Naive thymus-derived CD4-positive, alpha-beta T cell (primary cell): ENCODE data around the gene FRMD4B. TPM values are rescaled to one million over a fixed set of nuclear protein-coding genes. Genes with fewer than 3 reads are reported as not detected.

Source experiments
- ATAC-seq: fragments of 150-1000 bp; cut with Tn5 transposase; 2 replicates; pipeline ENCODE4 v1.10.0; 2021; ENCODE audit warnings: mild to moderate bottlenecking, moderate library complexity
- CTCF ChIA-PET: fragments of 350-600 bp; sonication (Branson Sonifier 250); formaldehyde crosslinking; loops from one replicate; lab custom pipeline; 2021; ENCODE audit warnings: antibody characterized with exemption; lab: Charles Lee
- POLR2A ChIA-PET: fragments of 350-600 bp; sonication (Branson Sonifier 250); formaldehyde crosslinking; loops from one replicate; lab custom pipeline; 2021; ENCODE audit warnings: antibody characterized with exemption, inconsistent platforms; lab: Charles Lee
- DNase-seq, 9 donors: peaks; one replicate each; pipeline versions ENCODE4 v3.0.0 to v3.0.0-alpha.2; 2020 to 2022; ENCODE audit warnings: mixed read lengths in 1 of 9
- H3K27ac ChIP-seq: one replicate; pipeline ENCODE4 v1.7.0; 2013; ENCODE audit warnings: mild to moderate bottlenecking, low read depth, low read length, moderate library complexity
- H3K27me3 ChIP-seq, 2 donors: one replicate each; pipeline ENCODE4 v1.7.0; 2013; ENCODE audit warnings: low read length in 2 of 2, mild to moderate bottlenecking in 2 of 2, moderate library complexity in 2 of 2; ENCODE audit not compliant: control insufficient read depth in 2 of 2, insufficient read depth in 2 of 2
- H3K36me3 ChIP-seq, 3 experiments: 1 replicate in 2 of 3; 2 replicates in 1 of 3; pipeline ENCODE4 v1.7.0; 2013; ENCODE audit warnings: low read length in 3 of 3, mild to moderate bottlenecking in 3 of 3, moderate library complexity in 1 of 3; ENCODE audit not compliant: insufficient read depth in 3 of 3, control insufficient read depth in 2 of 3
- H3K4me1 ChIP-seq, 2 donors: one replicate each; pipeline ENCODE4 v1.7.0; 2013; ENCODE audit warnings: low read length in 2 of 2, mild to moderate bottlenecking in 2 of 2, moderate library complexity in 1 of 2; ENCODE audit not compliant: control insufficient read depth in 2 of 2, insufficient read depth in 2 of 2
- H3K4me3 ChIP-seq: 2 replicates; pipeline ENCODE4 v1.7.0; 2013; ENCODE audit warnings: mild to moderate bottlenecking, low read length
- H3K9me3 ChIP-seq, 3 experiments: 1 replicate in 2 of 3; 2 replicates in 1 of 3; pipeline ENCODE4 v1.7.0; 2013; ENCODE audit warnings: low read length in 3 of 3; ENCODE audit not compliant: control insufficient read depth in 2 of 3
- H3K27ac Mint-ChIP-seq, 9 donors: one replicate each; pipeline ENCODE4 v1.8.0; 2020 to 2022; ENCODE audit warnings: mixed read lengths in 9 of 9, mild to moderate bottlenecking in 8 of 9, moderate library complexity in 5 of 9, inconsistent platforms in 2 of 9
- H3K27me3 Mint-ChIP-seq, 5 donors: one replicate each; pipeline ENCODE4 v1.8.0; 2021 to 2022; ENCODE audit warnings: mixed read lengths in 5 of 5, mild to moderate bottlenecking in 1 of 5
- H3K36me3 Mint-ChIP-seq, 5 donors: one replicate each; pipeline ENCODE4 v1.8.0; 2020 to 2022; ENCODE audit warnings: mixed read lengths in 5 of 5, mild to moderate bottlenecking in 3 of 5, inconsistent platforms in 1 of 5
- H3K4me1 Mint-ChIP-seq, 7 donors: one replicate each; pipeline ENCODE4 v1.8.0; 2020 to 2022; ENCODE audit warnings: mixed read lengths in 7 of 7, mild to moderate bottlenecking in 3 of 7, inconsistent platforms in 1 of 7
- H3K4me3 Mint-ChIP-seq, 10 donors: one replicate each; pipeline ENCODE4 v1.8.0; 2020 to 2022; ENCODE audit warnings: mild to moderate bottlenecking in 10 of 10, mixed read lengths in 10 of 10, moderate library complexity in 6 of 10, inconsistent platforms in 2 of 10
- H3K9me3 Mint-ChIP-seq, 11 donors: one replicate each; pipeline ENCODE4 v1.8.0; 2020 to 2022; ENCODE audit warnings: mixed read lengths in 11 of 11, mild to moderate bottlenecking in 4 of 11, inconsistent platforms in 1 of 11, moderate library complexity in 1 of 11
- intact Hi-C, 2 donors: fragments of 100-400 bp; cut with micrococcal nuclease; formaldehyde crosslinking; loops; one replicate each; pipeline ENCODE4 v1.15.1; 2023
- polyA plus RNA-seq, 2 donors: library from polyadenylated mRNA; unstranded; fragments of 300-500 nt; fragmentation: Illumina TruSeq; gene quantifications; one replicate each; pipeline ENCODE4 v1.2.3, GENCODE V29; 2021
- total RNA-seq, 6 experiments: library from RNA in 5 of 6; stranded (reverse) in 5 of 6; gene quantifications; 1 replicate in 5 of 6; 2 replicates in 1 of 6; pipeline ENCODE4 v1.2.3 and lab custom pipeline; 2021 to 2026

The FRMD4B gene
- total and polyA plus RNA-seq, 7 experiments from 2014 or later: 0.59 to 32.2 (median 5.6) TPM; not detected in 1

DNA sequence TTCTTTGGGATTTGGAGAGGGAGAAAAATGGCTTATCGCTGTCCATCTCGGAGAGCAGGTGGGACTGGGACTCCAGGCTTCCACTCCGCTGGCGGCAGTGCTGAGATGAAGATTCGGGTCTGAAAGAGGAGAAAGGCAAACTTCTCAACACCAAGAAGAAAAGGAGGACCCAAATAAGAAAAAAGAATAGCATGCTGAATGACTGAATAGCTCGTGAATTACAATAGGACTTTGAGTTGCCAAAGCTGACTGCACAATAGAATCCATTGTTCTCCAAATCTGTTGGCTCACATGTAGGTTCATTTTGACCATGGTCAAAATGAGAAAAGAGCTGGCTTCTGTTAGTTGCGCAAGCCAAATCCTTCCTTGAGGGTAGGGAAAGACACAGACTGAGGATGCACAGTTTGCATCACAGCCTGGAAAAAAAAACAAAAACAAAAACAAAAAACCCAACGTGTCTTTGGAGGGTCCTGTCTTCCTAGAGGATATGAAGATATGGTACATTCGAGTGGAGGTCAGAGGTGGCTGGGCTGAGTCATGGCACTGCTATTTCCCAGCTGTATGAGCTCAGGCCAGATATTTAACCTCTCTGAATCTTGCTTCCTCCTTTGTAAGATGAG is 204.2 kb downstream of the FRMD4B start:
- no peak for DNase-seq
- ATAC-seq: no peak
- Mint-ChIP-seq H3K27me3 (no peaks in the 10 kb centered on the region), H3K4me3 (no peak overlapping the region), H3K36me3 (peaks cover 0 to 52% (median 14%) of the 10 kb centered on the region in 5 donors), H3K9me3 (no peaks in the 10 kb centered on the region), H3K4me1 (peaks cover 0 to 20% (median 0%) of the 10 kb centered on the region in 7 donors), H3K27ac (peak overlapping the region in 2 of 9 donors; percentile 12 to 73)
- Histone ChIP-seq H3K9me3 (no peaks in the 10 kb centered on the region), H3K27ac (no peak overlapping the region), H3K27me3 (no peaks in the 10 kb centered on the region), H3K4me1 (no peaks in the 10 kb centered on the region), H3K36me3 (peaks cover 0 to 4% (median 0%) of the 10 kb centered on the region in 3 experiments), H3K4me3 (no peak overlapping the region)
- intact Hi-C loops: loop anchor here in 1 of 2 donors (10.0 kb wide), 1 partner anchor 147 kb away; no protein-coding TSS in a partner anchor
- POLR2A ChIA-PET: no interaction called here
- CTCF ChIA-PET: interaction anchor here (0.7 to 1.4 kb wide), 2 partner anchors 20 to 22 kb away, joined by 3 read pairs; no protein-coding TSS in a partner anchor

GRCh38 chr3:69180869-69181591 is 204.9 kb downstream of the FRMD4B start:
- H3K4me3 ChIP-seq: no peak overlapping the region
- DNase-seq: no peak
- no peak for ATAC-seq
- H3K4me1 ChIP-seq: no peaks in the 10 kb centered on the region
- no peaks in the 10 kb centered on the region for H3K9me3 ChIP-seq
- intact Hi-C loops: loop anchor here in 1 of 2 donors (10.0 kb wide), 1 partner anchor 146 kb away; no protein-coding TSS in a partner anchor
- Mint-ChIP-seq H3K27me3 (no peaks in the 10 kb centered on the region), H3K4me1 (peaks cover 0 to 21% (median 0%) of the 10 kb centered on the region in 7 donors), H3K9me3 (no peaks in the 10 kb centered on the region), H3K36me3 (peaks cover 0 to 53% (median 14%) of the 10 kb centered on the region in 5 donors), H3K4me3 (no peak overlapping the region), H3K27ac (peak overlapping the region in 2 of 9 donors; percentile 12 to 73)
- ChIA-PET POLR2A (interaction anchor here (0.6 kb wide), 1 partner anchor 1527 kb away, joined by 3 read pairs; the partner anchor contains the start of gene SUCLG2), CTCF (interaction anchor here (0.7 kb wide), 1 partner anchor 23 kb away, joined by 3 read pairs; no protein-coding TSS in a partner anchor)
- no peaks in the 10 kb centered on the region for H3K27me3 ChIP-seq
- H3K36me3 ChIP-seq: peaks cover 0 to 4% (median 0%) of the 10 kb centered on the region in 3 experiments
- H3K27ac ChIP-seq: no peak overlapping the region

- Histone ChIP-seq H3K4me1 (no peaks in the 10 kb centered on the region), H3K4me3 (no peak overlapping the region), H3K27ac (no peak overlapping the region), H3K9me3 (no peaks in the 10 kb centered on the region), H3K27me3 (no peaks in the 10 kb centered on the region), H3K36me3 (peaks cover 0 to 4% (median 0%) of the 10 kb centered on the region in 3 experiments)
- no peaks in the 10 kb centered on the region for H3K27me3 Mint-ChIP-seq
- POLR2A ChIA-PET: interaction anchor here (0.7 kb wide), 1 partner anchor 71 kb away, joined by 4 read pairs; no protein-coding TSS in a partner anchor
- H3K27ac Mint-ChIP-seq: no peak overlapping the region
- peaks cover 0 to 28% (median 0%) of the 10 kb centered on the region in 7 donors for H3K4me1 Mint-ChIP-seq
- no peak overlapping the region for H3K4me3 Mint-ChIP-seq
- DNase-seq (no peak), ATAC-seq (no peak)
- intact Hi-C loops: loop anchor here in 1 of 2 donors (5.0 to 10.0 kb wide), 2 partner anchors 47 to 145 kb away; no protein-coding TSS in a partner anchor
- H3K36me3 Mint-ChIP-seq: peaks cover 0 to 48% (median 16%) of the 10 kb centered on the region in 5 donors
- CTCF ChIA-PET: interaction anchor here (1.0 kb wide), 1 partner anchor 17 kb away, joined by 3 read pairs; no protein-coding TSS in a partner anchor
- H3K9me3 Mint-ChIP-seq: no peaks in the 10 kb centered on the region
Measured at GRCh38 chr3:69179740-69180372, 206.0 kb downstream of the FRMD4B start.

DNA sequence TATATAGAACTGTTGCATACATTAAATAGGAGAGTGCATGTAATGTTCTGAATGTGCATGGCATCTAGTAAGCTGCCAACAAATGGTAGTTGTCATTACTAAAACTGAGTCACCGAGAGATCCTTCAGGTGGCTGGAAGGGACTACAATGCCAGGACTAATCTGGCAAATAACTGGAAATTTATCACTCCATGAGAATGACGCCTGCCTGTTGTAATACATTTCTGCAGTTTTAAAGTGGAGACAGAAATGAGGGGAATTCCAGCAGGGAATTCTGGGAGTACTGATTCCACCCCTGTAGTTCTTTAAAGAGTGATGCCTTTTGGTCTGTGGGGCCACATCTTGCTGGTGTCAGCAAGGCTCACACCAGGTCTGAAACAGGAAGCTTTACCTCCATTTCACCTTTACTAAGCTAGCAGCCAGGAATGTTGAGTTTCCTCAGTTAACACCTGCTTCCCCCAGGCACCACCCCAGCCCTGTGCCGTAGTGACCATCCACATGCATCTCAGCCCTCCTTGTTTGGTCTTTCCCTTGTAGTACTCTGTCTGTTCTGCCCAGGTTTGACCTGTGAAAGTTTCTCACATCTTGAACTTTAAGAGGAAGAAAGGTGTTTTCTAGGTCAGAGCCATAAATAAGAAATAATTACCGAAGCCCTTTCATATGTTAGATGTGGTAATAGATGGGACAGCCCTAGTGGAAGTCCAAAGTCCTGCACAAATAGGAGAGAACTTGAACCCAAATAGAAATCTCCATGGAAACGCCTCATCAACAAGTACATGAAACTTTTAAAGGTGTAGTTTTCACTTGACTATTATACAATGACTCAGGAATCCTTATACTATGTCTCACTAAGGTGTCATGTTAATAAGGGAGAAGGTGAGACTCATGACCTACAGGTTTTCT is 206.8 kb downstream of the FRMD4B start:
- DNase-seq (no peak), ATAC-seq (no peak)
- H3K27me3 ChIP-seq: no peaks in the 10 kb centered on the region
- H3K9me3 ChIP-seq: no peaks in the 10 kb centered on the region
- Mint-ChIP-seq H3K4me1 (peaks cover 0 to 28% (median 0%) of the 10 kb centered on the region in 7 donors), H3K27ac (peak overlapping the region in 1 of 9 donors; percentile 24), H3K4me3 (no peak overlapping the region), H3K36me3 (peaks cover 0 to 47% (median 16%) of the 10 kb centered on the region in 5 donors), H3K27me3 (no peaks in the 10 kb centered on the region), H3K9me3 (no peaks in the 10 kb centered on the region)
- POLR2A ChIA-PET: interaction anchor here (0.5 kb wide), 1 partner anchor 132 kb away, joined by 7 read pairs; no protein-coding TSS in a partner anchor
- CTCF ChIA-PET: interaction anchor here (1.0 to 1.4 kb wide), 2 partner anchors 14 to 16 kb away, joined by 3 read pairs; no protein-coding TSS in a partner anchor
- H3K27ac ChIP-seq: no peak overlapping the region
- H3K4me1 ChIP-seq: no peaks in the 10 kb centered on the region
- intact Hi-C loops: loop anchor here in 1 of 2 donors (5.0 kb wide), 1 partner anchor 48 kb away; no protein-coding TSS in a partner anchor
- H3K4me3 ChIP-seq: no peak overlapping the region
- H3K36me3 ChIP-seq: peaks cover 0 to 4% (median 0%) of the 10 kb centered on the region in 3 experiments

DNA sequence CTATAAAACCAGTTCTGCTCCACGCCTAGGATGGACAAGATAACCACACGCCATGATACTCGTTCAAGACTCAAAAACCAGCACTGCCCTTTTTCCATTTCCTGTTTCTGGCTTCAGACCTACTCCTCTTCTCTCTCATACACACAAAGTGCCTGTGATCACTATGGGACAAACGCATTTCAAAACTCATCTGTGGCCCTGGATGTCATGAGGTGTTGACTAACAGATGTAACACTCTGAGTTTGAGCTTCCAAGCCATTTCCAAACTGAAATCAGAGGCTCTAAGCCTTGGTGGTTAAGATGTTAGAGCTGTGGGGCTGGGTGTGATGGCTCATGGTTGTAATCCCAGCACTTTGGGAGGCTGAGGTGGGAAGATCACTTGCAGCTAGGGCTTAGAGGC is 207.8 kb downstream of the FRMD4B start:
- H3K36me3 Mint-ChIP-seq: peaks cover 0 to 48% (median 16%) of the 10 kb centered on the region in 5 donors
- CTCF ChIA-PET: interaction anchor here (1.4 kb wide), 1 partner anchor 13 kb away, joined by 3 read pairs; no protein-coding TSS in a partner anchor
- Histone ChIP-seq H3K4me1 (no peaks in the 10 kb centered on the region), H3K9me3 (no peaks in the 10 kb centered on the region), H3K4me3 (no peak overlapping the region), H3K27ac (no peak overlapping the region), H3K27me3 (no peaks in the 10 kb centered on the region), H3K36me3 (peaks cover 0 to 4% (median 0%) of the 10 kb centered on the region in 3 experiments)
- no peaks in the 10 kb centered on the region for H3K27me3 Mint-ChIP-seq
- ATAC-seq: no peak
- POLR2A ChIA-PET: no interaction called here
- H3K4me1 Mint-ChIP-seq: peaks cover 0 to 28% (median 0%) of the 10 kb centered on the region in 7 donors
- H3K4me3 Mint-ChIP-seq: no peak overlapping the region
- intact Hi-C loops: loop anchor here in 1 of 2 donors (5.0 kb wide), 1 partner anchor 49 kb away; no protein-coding TSS in a partner anchor
- H3K9me3 Mint-ChIP-seq: no peaks in the 10 kb centered on the region
- DNase-seq: no peak
- peak overlapping the region in 1 of 9 donors; percentile 60 for H3K27ac Mint-ChIP-seq
